D721Med (cell line): ENCODE data around the gene WFS1.

ENCODE experiments used
- DNase-seq: peaks from one replicate; pipeline ENCODE4 v3.0.0; 2011; ENCODE audit warnings: low spot score; ENCODE audit not compliant: insufficient read length
- FAIRE-seq: peaks from 2 replicates; lab custom pipeline; 2011; peaks lifted over from hg19 to GRCh38; lab: Jason Lieb, UNC
- CTCF ChIP-seq: IDR thresholded peaks from 2 replicates; pipeline ENCODE4 v1.5.1; 2012; ENCODE audit warnings: mild to moderate bottlenecking, control low read depth; ENCODE audit not compliant: insufficient read depth; ENCODE audit errors: missing control alignments

Gene WFS1

DNA sequence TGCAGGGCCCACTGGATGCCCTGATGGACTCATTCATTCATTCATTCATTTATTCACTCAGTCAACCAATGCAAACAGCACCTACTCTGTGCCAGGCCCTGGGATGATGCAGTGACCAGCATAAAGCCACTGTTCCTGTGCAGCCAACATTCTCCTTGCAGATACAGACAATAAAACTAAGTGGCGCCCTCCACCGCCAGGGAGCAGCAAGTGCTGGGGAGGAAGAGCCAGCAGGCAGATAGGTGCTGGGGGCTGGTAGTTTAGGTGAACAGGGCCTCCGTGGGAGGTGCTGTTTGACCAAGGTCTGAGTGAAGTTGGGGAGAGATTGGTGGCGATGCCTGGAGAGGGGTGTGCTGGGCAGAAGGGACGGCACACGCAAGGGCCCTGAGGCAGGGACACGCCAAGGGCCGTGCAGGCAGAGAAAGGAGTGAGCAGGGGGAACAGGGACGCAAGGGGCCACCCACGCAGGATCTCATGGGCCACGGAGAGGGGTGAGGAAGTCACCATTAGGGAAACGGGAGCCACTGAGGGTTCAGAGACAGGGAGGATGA, 65.5 kb downstream of the WFS1 start:
- no peak for FAIRE-seq

GRCh38 chr4:6336166-6336565, 66.5 kb downstream of the WFS1 start:
- FAIRE-seq, result no peak
- DNase-seq, result no peak
- no peak for TF ChIP-seq CTCF

More for the DNA sequence above, 65.5 kb downstream of the WFS1 start:
- no peak for DNase-seq
- peak; percentile 10 for TF ChIP-seq CTCF

DNA sequence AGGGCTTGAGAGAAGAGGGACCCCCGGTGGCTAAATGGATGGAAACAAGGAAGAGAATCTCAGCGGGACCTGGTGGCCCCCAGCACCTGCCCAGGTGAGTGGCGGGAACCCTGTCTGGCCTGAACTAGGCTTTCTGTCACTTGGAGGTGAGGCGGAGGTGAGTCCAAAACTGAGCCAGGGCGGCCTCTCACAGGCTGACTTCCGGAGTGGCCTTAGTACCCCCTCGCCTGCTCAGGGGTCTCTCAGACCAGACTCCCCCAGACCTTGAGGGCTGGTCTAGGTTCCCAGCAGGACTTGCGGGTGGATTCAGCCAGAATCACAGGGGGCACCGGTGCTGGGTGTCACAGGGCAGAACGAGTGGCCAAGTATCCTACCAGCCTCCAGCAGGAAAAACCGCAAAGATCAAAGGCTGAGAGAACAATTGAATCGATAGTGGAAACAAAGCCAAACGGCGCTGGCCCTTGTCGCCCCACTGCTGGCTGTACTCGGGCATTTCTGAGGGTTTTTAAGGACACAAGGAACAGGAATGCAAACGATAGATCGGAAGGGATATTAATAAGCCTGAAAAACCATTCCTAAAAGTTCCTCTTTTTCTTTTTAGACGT, 67.8 kb downstream of the WFS1 start:
- DNase-seq (no peak), FAIRE-seq (no peak)
- no peak for TF ChIP-seq CTCF

DNA sequence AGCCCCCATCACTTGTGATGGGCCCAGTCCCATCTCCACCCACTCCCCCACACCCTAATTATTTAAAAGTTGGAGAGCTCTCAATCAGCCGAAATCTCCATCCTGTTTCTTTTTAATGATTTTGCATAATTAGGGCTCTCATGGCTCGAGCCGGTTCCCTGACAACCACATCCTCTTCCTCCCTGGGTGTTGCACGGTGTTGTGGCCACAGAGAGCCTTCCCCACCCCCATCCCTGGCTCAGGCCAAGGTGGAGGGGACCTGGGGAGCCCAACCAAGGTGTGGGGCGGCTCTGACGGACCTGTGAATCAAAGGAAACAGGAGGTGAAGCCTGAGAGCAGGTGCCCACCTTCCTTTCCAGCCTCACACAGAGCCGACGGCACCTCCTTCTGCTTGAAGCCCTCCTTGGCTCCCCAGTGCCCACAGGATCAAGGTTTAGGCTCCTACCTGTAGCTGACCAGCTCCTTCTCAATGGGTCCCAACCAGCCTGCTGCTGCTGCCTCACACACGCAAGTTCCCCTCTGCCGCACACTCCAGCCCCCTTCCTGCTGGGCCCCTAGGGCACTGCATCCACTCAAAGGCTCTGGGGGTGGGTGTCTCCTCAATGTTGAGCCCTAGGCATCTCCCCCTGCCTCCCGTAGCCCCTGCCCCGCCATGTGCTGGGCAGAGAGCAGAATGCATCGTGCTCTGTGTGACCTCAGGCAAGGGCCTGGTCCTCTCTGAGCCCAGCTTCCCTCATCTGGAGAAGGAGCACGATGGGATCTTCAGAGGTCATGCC, 68.7 kb downstream of the WFS1 start:
- DNase-seq (no peak), FAIRE-seq (no peak)
- TF ChIP-seq CTCF, result no peak

GRCh38 chr4:6338951-6339817, 69.5 kb downstream of the WFS1 start:
- FAIRE-seq (no peak), DNase-seq (no peak)
- no peak for TF ChIP-seq CTCF

DNA sequence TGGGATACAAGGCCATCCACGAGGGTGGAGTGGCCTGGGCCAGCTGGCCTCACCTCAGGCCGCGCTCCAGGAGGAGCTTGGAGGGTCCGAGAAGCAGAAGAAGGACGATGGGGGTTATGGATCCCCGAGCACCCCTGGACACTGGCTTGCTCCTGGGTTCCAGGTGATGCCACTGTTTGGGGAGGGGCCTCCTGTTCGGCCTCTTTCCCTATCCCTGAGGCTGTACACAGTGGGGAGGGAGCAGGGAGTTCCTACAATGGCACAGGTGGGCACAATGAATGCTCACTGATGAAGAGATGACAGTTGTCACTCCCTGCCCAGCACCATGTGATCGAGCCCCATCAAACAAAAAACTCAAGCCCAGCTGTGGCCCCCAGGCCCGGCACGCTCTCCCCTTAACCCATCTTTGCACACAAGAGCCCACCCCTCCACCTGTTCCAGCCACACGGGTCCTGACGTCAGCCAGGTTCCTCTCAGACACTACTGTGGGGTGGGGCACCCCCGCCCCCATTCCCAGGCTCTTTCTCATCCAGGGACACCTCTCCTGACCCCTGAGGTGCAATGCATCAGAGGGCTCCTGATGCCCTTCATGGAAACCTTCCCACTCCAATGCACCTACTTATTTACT, 70.3 kb downstream of the WFS1 start:
- TF ChIP-seq CTCF, result no peak
- no peak for FAIRE-seq
- DNase-seq, result no peak
